Testis (tissue), 2 donors: ENCODE data around the gene PCED1A.

Experiments
- POLR2A ChIP-seq: fragments of 450-650 bp; IDR thresholded peaks from one replicate; pipeline ENCODE4 v1.6.1; 2017; ENCODE audit warnings: antibody characterized with exemption, mild to moderate bottlenecking, moderate library complexity
- TF ChIP-seq, protein P1 (sequence below), 3 experiments: fragments of 450-650 bp in 2 of 3; fragments of 200-600 bp in 1 of 3; sonication (generic) in 1 of 3; IDR thresholded peaks; one replicate each; pipeline ENCODE4 v1.5.1; 2016 to 2019; ENCODE audit warnings: antibody characterized with exemption in 3 of 3, mild to moderate bottlenecking in 2 of 3, moderate library complexity in 1 of 3

DNA sequence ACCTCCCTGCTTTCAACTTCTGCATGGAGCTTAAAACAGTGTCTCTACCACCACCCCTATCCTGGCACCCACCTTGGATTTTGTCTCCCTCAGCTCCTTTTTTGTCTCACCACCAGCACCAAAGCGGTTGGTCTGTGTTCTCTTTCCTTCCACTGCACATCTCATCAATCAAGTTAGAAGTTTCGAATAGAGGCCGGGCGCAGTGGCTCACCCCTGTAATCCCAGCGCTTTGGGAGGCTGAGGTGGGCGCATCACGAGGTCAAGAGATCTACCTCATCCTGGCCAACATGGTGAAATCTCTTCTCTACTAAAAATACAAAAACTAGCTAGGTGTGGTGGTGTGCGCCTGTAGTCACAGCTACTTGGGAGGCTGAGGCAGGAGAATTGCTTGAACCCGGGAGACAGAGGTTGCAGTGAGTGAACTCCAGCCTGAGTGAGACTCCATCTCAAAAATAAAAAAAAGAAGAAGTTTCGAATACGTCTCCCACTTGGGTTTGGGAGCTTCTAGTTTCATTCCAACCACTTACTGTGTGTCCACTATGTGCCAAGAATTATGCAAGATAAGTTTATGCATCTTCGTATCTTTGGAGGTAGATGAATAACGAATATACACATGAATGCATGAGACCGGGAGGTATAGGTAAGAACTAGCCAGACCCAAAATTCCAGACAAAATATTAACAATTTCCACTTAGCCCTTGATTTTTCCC lies 5.9 kb downstream of the PCED1A start:
- TF ChIP-seq, protein P1, sequence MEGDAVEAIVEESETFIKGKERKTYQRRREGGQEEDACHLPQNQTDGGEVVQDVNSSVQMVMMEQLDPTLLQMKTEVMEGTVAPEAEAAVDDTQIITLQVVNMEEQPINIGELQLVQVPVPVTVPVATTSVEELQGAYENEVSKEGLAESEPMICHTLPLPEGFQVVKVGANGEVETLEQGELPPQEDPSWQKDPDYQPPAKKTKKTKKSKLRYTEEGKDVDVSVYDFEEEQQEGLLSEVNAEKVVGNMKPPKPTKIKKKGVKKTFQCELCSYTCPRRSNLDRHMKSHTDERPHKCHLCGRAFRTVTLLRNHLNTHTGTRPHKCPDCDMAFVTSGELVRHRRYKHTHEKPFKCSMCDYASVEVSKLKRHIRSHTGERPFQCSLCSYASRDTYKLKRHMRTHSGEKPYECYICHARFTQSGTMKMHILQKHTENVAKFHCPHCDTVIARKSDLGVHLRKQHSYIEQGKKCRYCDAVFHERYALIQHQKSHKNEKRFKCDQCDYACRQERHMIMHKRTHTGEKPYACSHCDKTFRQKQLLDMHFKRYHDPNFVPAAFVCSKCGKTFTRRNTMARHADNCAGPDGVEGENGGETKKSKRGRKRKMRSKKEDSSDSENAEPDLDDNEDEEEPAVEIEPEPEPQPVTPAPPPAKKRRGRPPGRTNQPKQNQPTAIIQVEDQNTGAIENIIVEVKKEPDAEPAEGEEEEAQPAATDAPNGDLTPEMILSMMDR (IDR thresholded peaks at IDR 0.05) = no peak
- no peak for TF ChIP-seq POLR2A
